ENCODE data around the gene WDR1. TPM values are rescaled to one million over a fixed set of nuclear protein-coding genes. Genes with fewer than 3 reads are reported as not detected.

Gene WDR1
- total RNA-seq, 1 donor = 314 TPM

DNA sequence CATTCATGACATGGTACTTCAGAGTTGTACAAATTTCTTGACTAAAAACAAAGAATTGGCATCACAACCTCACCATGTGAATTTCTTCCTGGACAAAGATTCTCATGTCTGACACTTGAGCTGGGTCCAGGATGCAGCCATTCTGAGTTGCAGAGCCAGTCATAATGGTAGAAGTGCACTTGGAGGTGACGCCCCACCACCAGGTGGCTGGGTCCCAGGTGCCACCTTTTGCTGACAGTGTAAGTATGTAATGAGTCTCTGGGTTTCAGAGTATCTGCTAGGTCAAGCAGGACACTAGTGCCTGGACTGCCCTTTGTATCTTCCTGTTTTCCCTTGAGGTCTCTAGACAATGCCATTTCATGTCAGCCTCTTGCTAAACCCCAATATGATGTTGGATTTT lies 36.6 kb upstream of the WDR1 start:
- no peaks in the 10 kb centered on the region for H3K4me1 ChIP-seq (ENCODE audit: insufficient read depth, low read length)
- no peak overlapping the region for H2AFZ ChIP-seq (ENCODE audit: low read length)
- TF ChIP-seq, protein P1, sequence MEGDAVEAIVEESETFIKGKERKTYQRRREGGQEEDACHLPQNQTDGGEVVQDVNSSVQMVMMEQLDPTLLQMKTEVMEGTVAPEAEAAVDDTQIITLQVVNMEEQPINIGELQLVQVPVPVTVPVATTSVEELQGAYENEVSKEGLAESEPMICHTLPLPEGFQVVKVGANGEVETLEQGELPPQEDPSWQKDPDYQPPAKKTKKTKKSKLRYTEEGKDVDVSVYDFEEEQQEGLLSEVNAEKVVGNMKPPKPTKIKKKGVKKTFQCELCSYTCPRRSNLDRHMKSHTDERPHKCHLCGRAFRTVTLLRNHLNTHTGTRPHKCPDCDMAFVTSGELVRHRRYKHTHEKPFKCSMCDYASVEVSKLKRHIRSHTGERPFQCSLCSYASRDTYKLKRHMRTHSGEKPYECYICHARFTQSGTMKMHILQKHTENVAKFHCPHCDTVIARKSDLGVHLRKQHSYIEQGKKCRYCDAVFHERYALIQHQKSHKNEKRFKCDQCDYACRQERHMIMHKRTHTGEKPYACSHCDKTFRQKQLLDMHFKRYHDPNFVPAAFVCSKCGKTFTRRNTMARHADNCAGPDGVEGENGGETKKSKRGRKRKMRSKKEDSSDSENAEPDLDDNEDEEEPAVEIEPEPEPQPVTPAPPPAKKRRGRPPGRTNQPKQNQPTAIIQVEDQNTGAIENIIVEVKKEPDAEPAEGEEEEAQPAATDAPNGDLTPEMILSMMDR (IDR thresholded peaks at IDR 0.05; ENCODE audit: extremely low read depth, low read depth, low read length) = no peak
- no peak overlapping the region for H3K4me3 ChIP-seq (ENCODE audit: insufficient read depth, low read length)
- no peaks in the 10 kb centered on the region for H3K9me3 ChIP-seq (ENCODE audit: low read depth, low read length)
- H3K27me3 ChIP-seq (ENCODE audit: insufficient read depth, low read length) = peaks cover 14% of the 10 kb centered on the region
- H3K4me2 ChIP-seq (ENCODE audit: insufficient read depth, low read length) = no peak overlapping the region
- DNase-seq (ENCODE audit: insufficient read length, low spot score, missing footprints) = no peak
- H4K20me1 ChIP-seq (ENCODE audit: insufficient read depth, low read length) = no peaks in the 10 kb centered on the region
- H3K36me3 ChIP-seq (ENCODE audit: insufficient read depth, low read length) = no peaks in the 10 kb centered on the region
- H3K79me2 ChIP-seq (ENCODE audit: insufficient read depth, low read length) = no peaks in the 10 kb centered on the region
- H3K27ac ChIP-seq (ENCODE audit: low read depth, low read length) = no peak overlapping the region

DNA sequence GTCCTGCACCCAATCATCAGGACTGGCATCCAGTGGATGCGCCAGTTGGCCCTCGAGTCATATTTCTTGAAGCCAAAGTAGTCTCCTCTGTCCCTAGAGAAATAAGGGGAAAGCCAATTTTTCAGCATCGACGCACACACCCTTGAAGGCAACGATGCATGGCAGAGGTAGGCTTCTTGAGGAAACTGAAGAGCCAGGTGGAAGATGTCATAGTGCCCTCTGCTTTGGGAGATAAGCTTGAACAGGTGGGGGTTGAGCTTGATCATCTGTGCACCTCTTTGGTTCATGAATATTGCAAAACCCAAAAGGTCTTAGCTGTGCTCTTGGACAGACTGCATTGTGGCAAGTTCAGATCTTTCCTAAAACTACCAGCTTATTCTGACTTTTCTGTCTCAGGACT lies 34.6 kb upstream of the WDR1 start:
- TF ChIP-seq, protein P1 (IDR thresholded peaks at IDR 0.05; ENCODE audit: extremely low read depth, low read depth, low read length) = no peak
- H3K4me1 ChIP-seq (ENCODE audit: insufficient read depth, low read length) = no peaks in the 10 kb centered on the region
- no peaks in the 10 kb centered on the region for H3K79me2 ChIP-seq (ENCODE audit: insufficient read depth, low read length)
- H3K4me3 ChIP-seq (ENCODE audit: insufficient read depth, low read length) = no peak overlapping the region
- H4K20me1 ChIP-seq (ENCODE audit: insufficient read depth, low read length) = no peaks in the 10 kb centered on the region
- no peak for DNase-seq (ENCODE audit: insufficient read length, low spot score, missing footprints)
- H2AFZ ChIP-seq (ENCODE audit: low read length) = no peak overlapping the region
- H3K4me2 ChIP-seq (ENCODE audit: insufficient read depth, low read length) = no peak overlapping the region
- no peak overlapping the region for H3K27ac ChIP-seq (ENCODE audit: low read depth, low read length)
- no peaks in the 10 kb centered on the region for H3K9me3 ChIP-seq (ENCODE audit: low read depth, low read length)
- H3K36me3 ChIP-seq (ENCODE audit: insufficient read depth, low read length) = no peaks in the 10 kb centered on the region
- peaks cover 8% of the 10 kb centered on the region for H3K27me3 ChIP-seq (ENCODE audit: insufficient read depth, low read length)

DNA sequence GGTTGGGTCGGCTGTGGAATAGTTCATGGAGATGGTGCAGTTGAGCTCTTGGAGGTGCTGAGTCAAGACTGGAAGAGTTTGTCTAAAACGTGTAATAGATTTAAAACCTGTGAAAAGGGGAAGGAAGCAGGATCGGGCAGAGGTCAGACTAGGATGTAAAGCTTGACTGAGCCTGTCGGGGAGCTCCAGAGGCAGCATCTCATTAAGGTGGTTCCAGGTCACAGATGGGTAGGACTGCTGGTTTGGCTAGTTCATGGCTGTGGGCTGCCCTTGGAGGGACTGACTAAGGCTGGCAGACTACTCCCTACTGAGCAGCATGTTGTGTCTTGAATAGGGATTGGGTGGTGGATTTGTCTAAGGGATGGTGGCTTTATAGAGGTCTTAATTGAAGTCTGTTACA lies 28.4 kb upstream of the WDR1 start:
- H3K4me1 ChIP-seq (ENCODE audit: insufficient read depth, low read length) = no peaks in the 10 kb centered on the region
- TF ChIP-seq, protein P1 (IDR thresholded peaks at IDR 0.05; ENCODE audit: extremely low read depth, low read depth, low read length) = no peak
- no peaks in the 10 kb centered on the region for H3K9me3 ChIP-seq (ENCODE audit: low read depth, low read length)
- no peak overlapping the region for H2AFZ ChIP-seq (ENCODE audit: low read length)
- H3K4me2 ChIP-seq (ENCODE audit: insufficient read depth, low read length) = no peak overlapping the region
- no peak overlapping the region for H3K4me3 ChIP-seq (ENCODE audit: insufficient read depth, low read length)
- no peaks in the 10 kb centered on the region for H3K36me3 ChIP-seq (ENCODE audit: insufficient read depth, low read length)
- H4K20me1 ChIP-seq (ENCODE audit: insufficient read depth, low read length) = no peaks in the 10 kb centered on the region
- DNase-seq (ENCODE audit: insufficient read length, low spot score, missing footprints) = no peak
- H3K79me2 ChIP-seq (ENCODE audit: insufficient read depth, low read length) = no peaks in the 10 kb centered on the region
- no peak overlapping the region for H3K27ac ChIP-seq (ENCODE audit: low read depth, low read length)
- H3K27me3 ChIP-seq (ENCODE audit: insufficient read depth, low read length) = peaks cover 12% of the 10 kb centered on the region

DNA sequence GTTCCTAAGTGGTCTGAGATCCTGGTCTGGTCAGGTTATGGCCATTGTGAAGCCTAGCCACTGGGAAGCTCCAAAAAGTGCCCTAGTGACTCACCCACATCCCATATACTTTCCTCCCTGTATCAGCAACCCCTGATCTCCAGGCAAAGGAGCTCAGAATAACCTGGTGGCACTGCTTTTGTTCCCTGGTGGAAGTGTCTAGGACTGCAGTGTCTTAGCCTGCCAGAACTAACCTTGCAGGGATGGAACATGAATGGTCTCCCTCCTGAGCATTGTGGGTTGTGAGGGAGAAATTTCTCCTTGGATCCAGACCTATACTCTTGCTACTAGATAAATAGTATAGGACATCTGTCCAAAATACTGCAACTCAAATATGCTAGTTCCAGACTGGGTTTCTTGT lies 27.9 kb upstream of the WDR1 start:
- H3K9me3 ChIP-seq (ENCODE audit: low read depth, low read length) = no peaks in the 10 kb centered on the region
- H2AFZ ChIP-seq (ENCODE audit: low read length) = no peak overlapping the region
- H3K4me3 ChIP-seq (ENCODE audit: insufficient read depth, low read length) = no peak overlapping the region
- no peak overlapping the region for H3K4me2 ChIP-seq (ENCODE audit: insufficient read depth, low read length)
- H4K20me1 ChIP-seq (ENCODE audit: insufficient read depth, low read length) = no peaks in the 10 kb centered on the region
- H3K27me3 ChIP-seq (ENCODE audit: insufficient read depth, low read length) = peaks cover 12% of the 10 kb centered on the region
- no peak for DNase-seq (ENCODE audit: insufficient read length, low spot score, missing footprints)
- TF ChIP-seq, protein P1 (IDR thresholded peaks at IDR 0.05; ENCODE audit: extremely low read depth, low read depth, low read length) = no peak
- no peaks in the 10 kb centered on the region for H3K36me3 ChIP-seq (ENCODE audit: insufficient read depth, low read length)
- H3K27ac ChIP-seq (ENCODE audit: low read depth, low read length) = no peak overlapping the region
- H3K79me2 ChIP-seq (ENCODE audit: insufficient read depth, low read length) = no peaks in the 10 kb centered on the region
- H3K4me1 ChIP-seq (ENCODE audit: insufficient read depth, low read length) = no peaks in the 10 kb centered on the region
